IMR-90 (cell line): ENCODE measurements around the gene MFRP. TPM values are rescaled to one million over a fixed set of nuclear protein-coding genes. Genes with fewer than 3 reads are reported as not detected.

Experiments
- ATAC-seq: fragments of 200-7000 bp; cut with Tn5 transposase; 2 replicates; pipeline ENCODE4 v1.9.1; 2020; ENCODE audit warnings: low read depth, mild to moderate bottlenecking, moderate library complexity
- BruUV-seq: library from RNA; stranded (reverse); fragments of 400-500 nt; replicated peaks from 2 replicates; lab custom pipeline; 2021; lab: Mats Ljungman, UMichigan
- CTCF ChIA-PET: fragments of 300-600 bp; formaldehyde crosslinking; extraction: SDS; loops from one replicate; lab custom pipeline; 2021; ENCODE audit warnings: antibody characterized with exemption; lab: Yijun Ruan, JAX
- POLR2A ChIA-PET: fragments of 300-600 bp; sonication (Branson Sonifier 250); formaldehyde crosslinking; loops from one replicate; lab custom pipeline; 2022; ENCODE audit warnings: antibody characterized with exemption; ENCODE audit not compliant: unreplicated experiment; lab: Charles Lee
- DNase-seq: peaks from one replicate; pipeline ENCODE4 v3.0.0; 2013
- H2AFZ ChIP-seq: replicated peaks from 2 replicates; pipeline ENCODE3; 2013; ENCODE audit warnings: low read length, mild to moderate bottlenecking; ENCODE audit not compliant: poor library complexity
- H2AK5ac ChIP-seq: 2 replicates; pipeline ENCODE4 v1.6.1; 2013; ENCODE audit warnings: low read depth, low read length, inconsistent platforms
- H2AK9ac ChIP-seq: replicated peaks from 2 replicates; pipeline ENCODE3; 2013; ENCODE audit warnings: mild to moderate bottlenecking, low read depth, low read length, moderate library complexity; ENCODE audit not compliant: poor library complexity
- H2BK120ac ChIP-seq: 2 replicates; pipeline ENCODE4 v1.6.1; 2013; ENCODE audit warnings: low read depth, low read length, inconsistent platforms
- H2BK15ac ChIP-seq: 3 replicates; pipeline ENCODE4 v1.6.1; 2013; ENCODE audit warnings: low read depth, low read length, inconsistent platforms
- H2BK20ac ChIP-seq: 2 replicates; pipeline ENCODE4 v1.6.1; 2013; ENCODE audit warnings: low read depth, mild to moderate bottlenecking, inconsistent platforms, low read length, moderate library complexity
- H2BK5ac ChIP-seq: 2 replicates; pipeline ENCODE4 v1.6.1; 2013; ENCODE audit warnings: mild to moderate bottlenecking, low read depth, low read length, inconsistent platforms; ENCODE audit not compliant: poor library complexity, severe bottlenecking
- H3K14ac ChIP-seq: replicated peaks from 2 replicates; pipeline ENCODE4 v1.6.1; 2013; ENCODE audit warnings: low read depth, low read length, inconsistent platforms
- H3K18ac ChIP-seq: 2 replicates; pipeline ENCODE4 v1.6.1; 2013; ENCODE audit warnings: low read depth, low read length, control low read depth
- H3K23ac ChIP-seq: 2 replicates; pipeline ENCODE4 v1.6.1; 2013; ENCODE audit warnings: low read depth, low read length, inconsistent platforms
- H3K27ac ChIP-seq: 2 replicates; pipeline ENCODE4 v1.5.1; 2013; ENCODE audit warnings: mild to moderate bottlenecking, control low read depth, low read length; ENCODE audit not compliant: insufficient read depth
- H3K27me3 ChIP-seq: 2 replicates; pipeline ENCODE4 v1.6.1; 2013; ENCODE audit warnings: low read length; ENCODE audit not compliant: control insufficient read depth, insufficient read depth
- H3K36me3 ChIP-seq: 2 replicates; pipeline ENCODE4 v1.6.1; 2013; ENCODE audit warnings: low read length, mixed read lengths; ENCODE audit not compliant: control insufficient read depth, insufficient read depth
- H3K4ac ChIP-seq: 2 replicates; pipeline ENCODE4 v1.6.1; 2013; ENCODE audit warnings: low read depth, low read length, inconsistent platforms
- H3K4me1 ChIP-seq: 2 replicates; pipeline ENCODE4 v1.6.1; 2013; ENCODE audit warnings: low read length, mixed read lengths; ENCODE audit not compliant: control insufficient read depth, insufficient read depth
- H3K4me2 ChIP-seq: 2 replicates; pipeline ENCODE4 v1.6.1; 2013; ENCODE audit warnings: low read depth, mild to moderate bottlenecking, control low read depth, low read length, moderate library complexity
- H3K4me3 ChIP-seq: 2 replicates; pipeline ENCODE4 v1.5.1; 2013; ENCODE audit warnings: low read depth, mild to moderate bottlenecking, control low read depth, low read length, moderate library complexity; ENCODE audit not compliant: insufficient read depth
- H3K56ac ChIP-seq: 2 replicates; pipeline ENCODE4 v1.6.1; 2013; ENCODE audit warnings: low read length, inconsistent platforms; ENCODE audit not compliant: insufficient read depth; ENCODE audit errors: extremely low read depth
- H3K79me1 ChIP-seq, 2 experiments: 2 replicates each; pipeline ENCODE4 v1.6.1; 2013; ENCODE audit warnings: low read length in 2 of 2, inconsistent platforms in 1 of 2, low read depth in 1 of 2
- H3K9ac ChIP-seq: 2 replicates; pipeline ENCODE4 v1.6.1; 2013; ENCODE audit warnings: low read depth, low read length, control low read depth
- H3K9me1 ChIP-seq: 2 replicates; pipeline ENCODE4 v1.6.1; 2013; ENCODE audit warnings: low read length, inconsistent platforms; ENCODE audit not compliant: insufficient read depth
- H3K9me3 ChIP-seq: 2 replicates; pipeline ENCODE4 v1.6.1; 2013; ENCODE audit warnings: low read length; ENCODE audit not compliant: control insufficient read depth, insufficient read depth
- H4K20me1 ChIP-seq: 2 replicates; pipeline ENCODE4 v1.6.1; 2013; ENCODE audit warnings: low read length, inconsistent platforms; ENCODE audit not compliant: insufficient read depth
- H4K5ac ChIP-seq: 2 replicates; pipeline ENCODE4 v1.6.1; 2013; ENCODE audit warnings: mild to moderate bottlenecking, low read depth, low read length, control low read depth
- H4K8ac ChIP-seq, 2 experiments: 2 replicates each; pipeline ENCODE4 v1.6.1; 2013; ENCODE audit warnings: low read depth in 2 of 2, low read length in 2 of 2, control low read depth in 1 of 2, inconsistent platforms in 1 of 2
- H4K91ac ChIP-seq: 2 replicates; pipeline ENCODE4 v1.6.1; 2013; ENCODE audit warnings: low read depth, low read length, inconsistent platforms; ENCODE audit not compliant: insufficient read depth
- CHD1 ChIP-seq: IDR thresholded peaks from 2 replicates; pipeline ENCODE4 v1.6.1; 2012; ENCODE audit warnings: low read depth, low read length, improper control_type of control experiment
- FOS ChIP-seq: fragments of 150-350 bp; IDR thresholded peaks from 2 replicates; pipeline ENCODE4 v1.6.1; 2016; ENCODE audit warnings: low read depth, low read length
- MAFK ChIP-seq: IDR thresholded peaks from 2 replicates; pipeline ENCODE4 v1.6.1; 2012; ENCODE audit warnings: low read depth, low read length, improper control_type of control experiment
- MAZ ChIP-seq: IDR thresholded peaks from 2 replicates; pipeline ENCODE4 v1.6.1; 2012; ENCODE audit warnings: low read depth, mild to moderate bottlenecking, low read length, improper control_type of control experiment, moderate library complexity, borderline replicate concordance
- POLR2A ChIP-seq: IDR thresholded peaks from 2 replicates; pipeline ENCODE4 v1.6.1; 2012; ENCODE audit warnings: mild to moderate bottlenecking, low read depth, low read length
- RCOR1 ChIP-seq: IDR thresholded peaks from 2 replicates; pipeline ENCODE4 v1.6.1; 2012; ENCODE audit warnings: mild to moderate bottlenecking, low read length, improper control_type of control experiment; ENCODE audit not compliant: insufficient replicate concordance
- RFX5 ChIP-seq: IDR thresholded peaks from 2 replicates; pipeline ENCODE4 v1.8.0; 2012; ENCODE audit warnings: low read depth, mild to moderate bottlenecking, low read length, moderate library complexity
- WGBS, 2 experiments: methylation state at CpG; one replicate each; pipeline versions ENCODE4 v1.1.5 to v1.1.7; 2013; ENCODE audit warnings: missing lambda C conversion rate in 2 of 2; ENCODE audit not compliant: insufficient read length in 1 of 2; ENCODE audit errors: extremely low coverage in 2 of 2; 5-methylcytosine and 5-hydroxymethylcytosine counted together
- dilution Hi-C: fragments of 300-500 bp; cut with HindIII; formaldehyde crosslinking; loops from one replicate; pipeline ENCODE4 v1.14.3; 2018; ENCODE audit warnings: low sequenced_read_pairs; ENCODE audit not compliant: unreplicated experiment
- in situ Hi-C: fragments of 300-500 bp; cut with MboI; formaldehyde crosslinking; loops from 3 replicates; pipeline ENCODE4 v1.14.3; 2019; ENCODE audit warnings: low sequenced_read_pairs, inconsistent platforms, mixed read lengths
- intact Hi-C: fragments of 100-400 bp; cut with micrococcal nuclease; formaldehyde crosslinking; loops from 2 replicates; pipeline ENCODE4 v1.10.0; 2022
- polyA plus RNA-seq, 3 experiments: library from polyadenylated mRNA; depleted of rRNA; stranded (reverse); fragments of >200 nt; gene quantifications; 2 replicates each; pipeline ENCODE4 v1.2.3, GENCODE V29; 2012; ENCODE audit warnings: low replicate concordance in 1 of 3
- total RNA-seq: library from RNA; depleted of rRNA; stranded (reverse); fragments of >200 nt; gene quantifications from 2 replicates; pipeline ENCODE4 v1.2.3, GENCODE V29; 2012

Gene MFRP
- total and polyA plus RNA-seq, 2 of the 4 experiments (the other 2 are of a cell fraction), result not detected

DNA sequence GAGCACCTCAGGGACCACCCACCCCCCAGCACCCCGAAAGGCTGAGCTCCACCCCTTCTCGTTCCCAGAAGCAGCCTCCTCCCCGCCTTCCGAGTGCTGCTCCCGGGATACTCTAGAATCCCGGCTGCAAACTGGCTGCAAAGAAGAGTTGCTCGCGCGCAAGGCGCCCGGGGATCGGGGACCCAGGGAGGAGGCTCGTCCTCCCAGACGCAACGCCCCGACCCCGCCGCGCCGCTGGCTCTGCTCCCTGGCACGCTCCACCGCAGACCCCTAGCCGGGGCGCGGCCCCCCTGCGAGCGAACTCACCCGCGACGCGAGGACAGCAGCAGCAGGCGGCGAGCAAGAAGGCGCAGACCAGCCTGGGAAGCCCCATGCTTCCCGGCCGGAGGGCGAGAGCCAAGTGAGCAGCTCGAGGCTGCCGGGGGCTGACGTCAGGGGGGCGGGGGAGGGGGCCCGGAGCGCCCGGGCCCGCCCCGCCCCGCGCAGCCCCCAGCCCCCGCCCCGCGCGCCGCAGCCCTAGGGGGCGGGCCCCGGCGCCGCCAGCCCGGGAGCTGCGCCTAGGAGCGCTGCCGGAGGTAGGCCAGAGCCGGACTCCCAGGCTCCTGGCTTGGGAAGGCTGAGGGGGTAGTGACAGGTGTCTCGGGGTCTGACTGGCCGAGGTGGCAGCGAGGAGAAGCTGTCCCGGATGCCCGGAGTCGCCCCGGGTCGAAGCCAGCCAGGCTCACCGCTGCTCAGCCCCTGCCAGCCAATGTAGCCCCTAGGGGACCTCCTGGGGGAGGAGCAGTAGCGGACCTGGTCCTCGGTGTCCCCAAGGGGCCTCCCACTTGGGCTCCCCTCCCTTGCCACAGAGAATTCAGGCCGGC is 29.5 kb downstream of the MFRP start, which contains the start of gene MCAM:
Gene MCAM (minus strand): TSS at position 402 of the 863 bp plus-strand sequence. CDS start 29 bp downstream, at position 373.
- H3K4me1 ChIP-seq, result peaks cover 49% of the 10 kb centered on the region
- H2BK120ac ChIP-seq, result peak within 1 kb of the TSS; percentile 73
- H2BK15ac ChIP-seq, result peak within 1 kb of the TSS; percentile 39; the same call in 2 of the 3 replicates
- H3K9ac ChIP-seq, result peak within 1 kb of the TSS; percentile 81
- intact Hi-C loops, result no loop called here
- H3K27ac ChIP-seq, result peak within 1 kb of the TSS; percentile 69
- peaks cover 11 to 63% of the 10 kb centered on the region in 2 experiments; a peak in 3 of 4 replicates for H3K79me1 ChIP-seq
- H3K9me3 ChIP-seq, result no peaks in the 10 kb centered on the region
- H2BK5ac ChIP-seq, result peak within 1 kb of the TSS; percentile 79
- CTCF ChIA-PET, result interaction anchor here (0.9 to 2.1 kb wide), 2 partner anchors 21 to 59 kb away, joined by 3 to 6 read pairs; no protein-coding TSS in a partner anchor
- peak within 1 kb of the TSS; percentile 87 for H2AK5ac ChIP-seq
- POLR2A ChIA-PET, result interaction anchor here (1.6 kb wide), 1 partner anchor 21 kb away, joined by 8 read pairs; no protein-coding TSS in a partner anchor
- H4K20me1 ChIP-seq, result peaks cover 19% of the 10 kb centered on the region
- peak within 1 kb of the TSS; percentile 69 for H3K23ac ChIP-seq
- peak within 1 kb of the TSS; percentile 28 to 77 for H4K8ac ChIP-seq
- peak within 1 kb of the TSS; percentile 87 for H3K4me3 ChIP-seq
- in situ Hi-C loops, result no loop called here
- peak within 1 kb of the TSS; percentile 92 for H3K14ac ChIP-seq
- H3K36me3 ChIP-seq, result peaks cover 20% of the 10 kb centered on the region
- H2AFZ ChIP-seq, result peak within 1 kb of the TSS; percentile 93
- H2AK9ac ChIP-seq, result peak within 1 kb of the TSS; percentile 98
- H2BK20ac ChIP-seq, result peak within 1 kb of the TSS; percentile 60
- DNase-seq, result peak; percentile 48
- peaks cover 26% of the 10 kb centered on the region for H3K9me1 ChIP-seq
- peak within 1 kb of the TSS; percentile 86 for H3K4ac ChIP-seq
- WGBS, 2 experiments, result 1% methylated on average over 44 of the region's 74 CpGs; no CpG with 5 or more reads in 1 of the 2 experiments
- H3K27me3 ChIP-seq, result no peaks in the 10 kb centered on the region
- TF ChIP-seq POLR2A (peak; percentile 85), MAFK (no peak), MAZ (peak; percentile 33; the same call in 1 of the 2 replicates), FOS (no peak), CHD1 (no peak), RCOR1 (no peak), RFX5 (no peak)
- H3K4me2 ChIP-seq, result peak within 1 kb of the TSS; percentile 71
- H3K56ac ChIP-seq, result peak within 1 kb of the TSS; percentile 57
- ATAC-seq, result peak; percentile 41
- H4K91ac ChIP-seq, result peak within 1 kb of the TSS; percentile 91
- H3K18ac ChIP-seq, result no peak within 1 kb of the TSS; the same call in 1 of the 2 replicates
- peak within 1 kb of the TSS; percentile 8; the same call in 1 of the 2 replicates for H4K5ac ChIP-seq
- no TSS peak for BruUV-seq
- dilution Hi-C loops, result no loop called here
